ENCODE measurements around the gene DTX1. TPM values are rescaled to one million over a fixed set of nuclear protein-coding genes. Genes with fewer than 3 reads are reported as not detected.
A peak's percentile ranks its signal among the peaks of the same experiment; 100 is the strongest.

Gene DTX1
- total RNA-seq, 4 donors from 2014 or later: 3.1 to 33.8 (median 5.3) TPM

- no peak for DNase-seq
- TF ChIP-seq, protein P1, sequence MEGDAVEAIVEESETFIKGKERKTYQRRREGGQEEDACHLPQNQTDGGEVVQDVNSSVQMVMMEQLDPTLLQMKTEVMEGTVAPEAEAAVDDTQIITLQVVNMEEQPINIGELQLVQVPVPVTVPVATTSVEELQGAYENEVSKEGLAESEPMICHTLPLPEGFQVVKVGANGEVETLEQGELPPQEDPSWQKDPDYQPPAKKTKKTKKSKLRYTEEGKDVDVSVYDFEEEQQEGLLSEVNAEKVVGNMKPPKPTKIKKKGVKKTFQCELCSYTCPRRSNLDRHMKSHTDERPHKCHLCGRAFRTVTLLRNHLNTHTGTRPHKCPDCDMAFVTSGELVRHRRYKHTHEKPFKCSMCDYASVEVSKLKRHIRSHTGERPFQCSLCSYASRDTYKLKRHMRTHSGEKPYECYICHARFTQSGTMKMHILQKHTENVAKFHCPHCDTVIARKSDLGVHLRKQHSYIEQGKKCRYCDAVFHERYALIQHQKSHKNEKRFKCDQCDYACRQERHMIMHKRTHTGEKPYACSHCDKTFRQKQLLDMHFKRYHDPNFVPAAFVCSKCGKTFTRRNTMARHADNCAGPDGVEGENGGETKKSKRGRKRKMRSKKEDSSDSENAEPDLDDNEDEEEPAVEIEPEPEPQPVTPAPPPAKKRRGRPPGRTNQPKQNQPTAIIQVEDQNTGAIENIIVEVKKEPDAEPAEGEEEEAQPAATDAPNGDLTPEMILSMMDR (IDR thresholded peaks at IDR 0.05): no peak
- no peak for TF ChIP-seq POLR2A (IDR thresholded peaks at IDR 0.05)
- H3K9me3 ChIP-seq: no peaks in the 10 kb centered on the region
- no peak overlapping the region for H3K27ac ChIP-seq
- no peaks in the 10 kb centered on the region for H3K27me3 ChIP-seq
- no peak overlapping the region for H3K4me3 ChIP-seq
- H3K4me1 ChIP-seq: no peaks in the 10 kb centered on the region
- no peaks in the 10 kb centered on the region for H3K36me3 ChIP-seq
Observed at GRCh38 chr12:113039911-113040445, 16.6 kb upstream of the DTX1 start.

- no peaks in the 10 kb centered on the region for H3K36me3 ChIP-seq
- H3K27me3 ChIP-seq: no peaks in the 10 kb centered on the region
- H3K4me3 ChIP-seq: no peak overlapping the region
- H3K9me3 ChIP-seq: no peaks in the 10 kb centered on the region
- DNase-seq: peak in 1 of 3 donors; percentile 67
- no peaks in the 10 kb centered on the region for H3K4me1 ChIP-seq
- TF ChIP-seq, protein P1 (IDR thresholded peaks at IDR 0.05): no peak
- H3K27ac ChIP-seq: no peak overlapping the region
Observed at GRCh38 chr12:113040722-113041171, 15.8 kb upstream of the DTX1 start.

- TF ChIP-seq POLR2A (IDR thresholded peaks at IDR 0.05): no peak
- TF ChIP-seq, protein P1 (IDR thresholded peaks at IDR 0.05): no peak
- Histone ChIP-seq H3K36me3 (no peaks in the 10 kb centered on the region), H3K4me3 (no peak overlapping the region), H3K27ac (no peak overlapping the region), H3K9me3 (no peaks in the 10 kb centered on the region), H3K27me3 (no peaks in the 10 kb centered on the region), H3K4me1 (no peaks in the 10 kb centered on the region)
- no peak for DNase-seq
Observed at GRCh38 chr12:113041560-113041959, 15.0 kb upstream of the DTX1 start.

- H3K36me3 ChIP-seq: no peaks in the 10 kb centered on the region
- no peak overlapping the region for H3K4me3 ChIP-seq
- H3K27ac ChIP-seq: no peak overlapping the region
- no peaks in the 10 kb centered on the region for H3K27me3 ChIP-seq
- H3K9me3 ChIP-seq: no peaks in the 10 kb centered on the region
- H3K4me1 ChIP-seq: no peaks in the 10 kb centered on the region
- DNase-seq: no peak
- TF ChIP-seq, protein P1 (IDR thresholded peaks at IDR 0.05): no peak
- TF ChIP-seq POLR2A (IDR thresholded peaks at IDR 0.05): no peak
Observed at GRCh38 chr12:113043240-113043639, 13.3 kb upstream of the DTX1 start.

DNA sequence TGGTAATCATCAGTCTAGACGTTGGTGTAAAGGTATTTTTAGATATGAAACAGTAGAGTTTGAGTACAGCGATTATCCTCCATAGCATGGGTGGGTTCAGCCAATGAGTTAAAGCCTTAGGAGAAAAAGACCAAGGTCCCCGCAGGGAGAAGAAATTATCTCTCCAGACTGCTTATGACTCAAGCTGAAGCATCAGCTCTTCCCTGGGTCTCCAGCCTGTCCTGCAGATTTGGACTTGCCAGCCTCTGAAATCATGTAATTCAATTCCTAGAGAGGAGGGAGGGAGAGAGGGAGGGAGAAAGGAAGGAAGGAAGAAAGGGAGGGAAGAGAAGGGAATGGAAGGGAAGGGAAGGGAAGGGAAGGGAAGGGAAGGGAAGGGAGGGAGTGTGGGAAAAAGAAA, 12.0 kb upstream of the DTX1 start:
- Histone ChIP-seq H3K9me3 (no peaks in the 10 kb centered on the region), H3K4me3 (no peak overlapping the region), H3K4me1 (peaks cover 0 to 6% (median 2%) of the 10 kb centered on the region in 4 donors), H3K27me3 (no peaks in the 10 kb centered on the region), H3K27ac (no peak overlapping the region), H3K36me3 (no peaks in the 10 kb centered on the region)
- no peak for DNase-seq
- TF ChIP-seq, protein P1 (IDR thresholded peaks at IDR 0.05): no peak
- TF ChIP-seq POLR2A (IDR thresholded peaks at IDR 0.05): no peak

GRCh38 chr12:113048716-113049127, 7.8 kb upstream of the DTX1 start:
- no peaks in the 10 kb centered on the region for H3K27me3 ChIP-seq
- no peaks in the 10 kb centered on the region for H3K9me3 ChIP-seq
- no peaks in the 10 kb centered on the region for H3K36me3 ChIP-seq
- H3K4me3 ChIP-seq: no peak overlapping the region
- no peak for TF ChIP-seq POLR2A (IDR thresholded peaks at IDR 0.05)
- TF ChIP-seq, protein P1 (IDR thresholded peaks at IDR 0.05): peak; percentile 72 to 95 (median 86)
- H3K4me1 ChIP-seq: peaks cover 0 to 23% (median 4%) of the 10 kb centered on the region in 4 donors
- H3K27ac ChIP-seq: no peak overlapping the region
- peak in 2 of 3 donors; percentile 76 to 82 for DNase-seq
